HG02588 (cell line): ENCODE data around the gene BUD23.
"Not testable (repeated sequence)": the region's sequence is repeated elsewhere in the genome, so short reads cannot be mapped to it uniquely, and the experiment has no call there.

Source experiments
- ATAC-seq: cut with Tn5 transposase; IDR thresholded peaks from one replicate; pipeline ENCODE4 v1.9.1; 2021; ENCODE audit warnings: mild to moderate bottlenecking, moderate library complexity; ENCODE audit not compliant: unreplicated experiment

BUD23 gene, protein sequence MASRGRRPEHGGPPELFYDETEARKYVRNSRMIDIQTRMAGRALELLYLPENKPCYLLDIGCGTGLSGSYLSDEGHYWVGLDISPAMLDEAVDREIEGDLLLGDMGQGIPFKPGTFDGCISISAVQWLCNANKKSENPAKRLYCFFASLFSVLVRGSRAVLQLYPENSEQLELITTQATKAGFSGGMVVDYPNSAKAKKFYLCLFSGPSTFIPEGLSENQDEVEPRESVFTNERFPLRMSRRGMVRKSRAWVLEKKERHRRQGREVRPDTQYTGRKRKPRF

DNA sequence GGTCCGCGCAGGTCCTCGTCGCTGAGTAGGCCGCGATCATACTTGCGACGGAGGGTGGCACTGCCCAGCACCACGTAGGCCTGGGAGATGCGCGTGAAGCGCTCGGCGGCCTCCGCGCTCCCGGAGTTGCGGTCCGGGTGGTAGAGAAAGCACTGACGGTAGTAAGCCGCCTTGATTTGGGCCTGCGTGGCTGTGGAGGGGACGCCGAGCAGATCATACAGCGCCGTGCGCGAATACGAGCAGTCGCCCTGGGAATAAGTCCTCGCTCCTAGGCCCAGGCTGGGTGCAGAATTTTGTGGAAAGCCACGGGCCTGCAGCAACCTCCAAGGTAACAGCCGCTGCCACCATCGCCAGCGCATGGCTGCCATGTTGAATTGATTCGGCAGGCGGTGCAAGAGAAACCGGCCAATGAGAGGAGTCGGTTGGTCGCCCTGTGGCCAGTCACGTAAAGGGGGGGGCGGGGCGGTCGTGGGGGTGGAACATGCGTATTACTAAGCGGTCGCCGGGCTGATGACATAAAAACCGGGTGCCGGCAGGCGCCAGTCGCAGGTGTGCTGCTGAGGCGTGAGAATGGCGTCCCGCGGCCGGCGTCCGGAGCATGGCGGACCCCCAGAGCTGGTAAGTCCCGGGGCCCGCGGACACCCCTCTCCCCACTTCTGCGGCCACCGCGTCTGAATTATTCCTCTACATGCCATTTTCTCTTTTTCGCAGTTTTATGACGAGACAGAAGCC lies at the start of gene BUD23, which contains the start of gene DNAJC30:
Gene BUD23, plus strand, starts transcription at position 542 of the 732 bp plus-strand sequence. Its CDS starts 29 bp downstream, at position 571.
Gene DNAJC30, minus strand, starts transcription at position 398 of the 732 bp plus-strand sequence. Its CDS starts 30 bp downstream, at position 368.
- ATAC-seq, result peak; percentile 88

- ATAC-seq, result no peak
Measured at GRCh38 chr7:73633844-73634243, 49.6 kb upstream of the BUD23 start.

DNA sequence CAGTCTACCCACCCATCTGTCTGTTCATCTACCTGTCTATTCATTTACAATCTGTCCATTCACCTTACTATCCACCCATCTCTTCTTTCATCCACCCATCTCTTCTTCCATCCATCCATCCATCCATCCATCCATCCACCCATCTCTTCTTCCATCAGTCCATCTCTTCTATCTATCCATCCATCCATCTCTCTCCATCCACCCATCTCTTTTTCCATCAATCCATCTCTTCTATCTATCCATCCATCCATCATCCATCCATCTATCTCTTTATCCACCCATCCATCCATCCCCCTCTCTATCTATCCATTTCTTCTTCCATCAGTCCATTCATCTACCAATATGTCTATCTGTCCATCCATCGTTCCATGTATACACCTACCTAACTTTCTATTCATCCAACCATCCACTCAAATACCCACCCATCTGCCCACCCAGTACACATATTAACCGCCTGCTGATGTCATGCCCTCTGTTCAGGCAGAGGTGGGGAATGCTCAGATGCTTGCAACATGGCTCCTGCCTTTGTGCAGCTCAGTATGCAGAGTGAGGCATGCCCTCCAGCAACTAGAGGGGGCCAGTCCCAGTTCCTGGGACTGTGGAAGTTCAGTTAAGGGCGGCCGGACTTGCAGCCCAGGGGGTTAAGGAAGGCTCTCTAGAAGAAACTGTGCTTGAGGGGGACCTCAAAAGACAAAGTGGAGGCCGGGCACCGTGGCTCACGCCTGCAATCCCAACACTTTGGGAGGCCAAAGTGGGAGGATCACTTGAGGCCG lies 47.8 kb upstream of the BUD23 start:
- no peak for ATAC-seq

- ATAC-seq, result no peak
Measured at GRCh38 chr7:73638911-73639310, 44.5 kb upstream of the BUD23 start.

DNA sequence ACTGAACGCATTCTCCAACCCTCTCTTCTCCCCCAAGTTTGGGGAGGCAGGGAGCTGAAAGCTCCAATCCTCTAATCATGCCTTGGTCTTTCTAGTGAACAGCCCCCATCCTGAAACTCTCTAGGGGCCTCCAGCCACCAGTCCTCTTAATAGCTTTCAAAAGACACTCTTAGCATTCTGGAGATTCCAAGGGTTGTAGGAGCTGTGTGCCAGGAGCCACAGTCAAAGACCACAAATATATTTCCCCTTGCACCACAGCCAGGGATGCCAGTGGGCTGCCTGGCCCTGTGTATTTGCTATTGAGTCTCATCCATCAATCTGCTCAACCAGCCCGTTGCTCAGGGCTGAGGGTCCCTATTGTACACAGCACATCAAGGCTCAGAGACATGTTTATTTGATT lies 40.6 kb upstream of the BUD23 start:
- no peak for ATAC-seq

GRCh38 chr7:73644688-73645286 lies 38.6 kb upstream of the BUD23 start:
- no peak for ATAC-seq

GRCh38 chr7:73645643-73646174 lies 37.7 kb upstream of the BUD23 start:
- ATAC-seq, result no peak

GRCh38 chr7:73646785-73647724 lies 36.3 kb upstream of the BUD23 start:
- no peak for ATAC-seq

DNA sequence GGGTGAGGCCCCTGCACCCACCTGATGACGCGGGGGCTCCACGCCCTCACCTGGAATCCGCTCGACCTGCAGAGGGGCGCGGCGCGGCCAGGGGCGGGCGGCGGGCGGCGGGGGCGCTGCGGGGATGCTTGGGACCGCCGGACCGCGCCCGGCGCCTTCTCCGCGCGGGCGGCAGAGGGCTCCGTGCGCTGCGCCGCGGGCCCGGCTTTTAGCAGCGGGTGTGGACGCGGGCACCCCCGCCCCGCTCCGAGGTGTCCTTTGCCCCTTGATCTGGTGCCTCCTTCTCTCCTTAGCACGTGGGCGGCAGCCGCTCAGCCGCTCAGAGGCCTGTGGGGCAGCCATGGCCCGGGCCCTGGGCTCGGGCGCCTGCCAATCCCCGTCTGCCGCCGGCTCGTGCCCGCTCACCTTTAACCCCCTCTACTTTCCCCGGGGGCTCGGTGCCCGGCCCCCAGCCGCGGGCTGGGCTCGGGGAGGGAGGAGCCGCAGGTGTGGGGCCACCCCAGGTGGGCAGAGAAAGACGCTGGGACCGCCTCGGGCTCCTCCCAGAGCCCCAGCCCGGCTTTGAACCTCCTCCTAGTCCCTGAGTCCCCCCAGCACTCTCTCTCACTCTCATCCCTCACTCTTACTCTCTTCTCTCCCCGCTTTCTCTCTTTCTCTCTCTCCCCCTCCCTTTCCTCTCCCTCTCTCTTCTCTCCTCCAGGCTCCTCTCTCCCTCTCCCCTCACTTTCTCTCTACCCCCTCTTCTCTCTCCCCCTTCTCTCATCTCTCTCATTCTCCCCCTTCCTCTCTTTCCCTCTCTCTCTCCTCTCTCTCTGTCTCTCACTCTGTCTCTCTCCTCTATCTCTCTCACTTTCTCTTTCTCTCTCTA lies 35.4 kb upstream of the BUD23 start:
- no peak for ATAC-seq

DNA sequence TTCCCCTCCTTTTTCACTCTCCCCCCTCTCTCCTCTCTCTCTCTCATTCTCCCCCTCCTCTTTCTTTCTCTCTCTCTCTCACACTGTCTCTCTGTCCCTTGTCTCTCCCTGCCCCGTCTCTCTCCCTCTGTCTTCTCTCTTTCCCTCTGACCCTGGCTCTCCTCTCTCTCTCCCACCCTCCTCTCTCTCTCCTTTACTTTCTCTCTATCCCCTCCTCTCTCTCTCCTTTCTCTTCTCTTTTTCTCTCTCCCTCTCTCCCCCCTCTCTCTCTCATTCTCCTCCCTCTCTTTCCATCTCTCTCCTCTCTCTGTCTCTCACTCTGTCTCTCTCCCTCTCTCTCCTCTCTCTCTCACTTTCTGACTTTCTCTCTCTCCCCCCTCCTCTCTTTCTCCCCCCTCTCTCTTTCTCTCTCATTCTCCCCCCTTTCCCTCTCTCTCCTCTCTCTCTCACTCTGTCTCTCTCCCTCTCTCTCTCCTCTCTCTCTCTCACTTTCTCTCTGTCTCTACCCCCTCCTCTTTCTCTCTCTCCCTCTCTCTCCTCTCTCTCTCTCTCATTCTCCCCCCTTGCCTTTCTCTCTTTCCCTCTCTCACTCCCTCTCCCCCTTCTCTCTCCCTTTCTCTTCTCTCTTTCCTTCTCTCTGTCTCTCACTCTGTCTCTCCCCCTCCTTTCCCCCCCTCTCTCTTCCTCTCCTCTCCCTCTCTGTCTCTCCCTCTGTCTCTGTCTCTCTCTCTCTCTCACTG lies 34.6 kb upstream of the BUD23 start:
- no peak for ATAC-seq

GRCh38 chr7:73649576-73649975 lies 33.8 kb upstream of the BUD23 start:
- no peak for ATAC-seq

DNA sequence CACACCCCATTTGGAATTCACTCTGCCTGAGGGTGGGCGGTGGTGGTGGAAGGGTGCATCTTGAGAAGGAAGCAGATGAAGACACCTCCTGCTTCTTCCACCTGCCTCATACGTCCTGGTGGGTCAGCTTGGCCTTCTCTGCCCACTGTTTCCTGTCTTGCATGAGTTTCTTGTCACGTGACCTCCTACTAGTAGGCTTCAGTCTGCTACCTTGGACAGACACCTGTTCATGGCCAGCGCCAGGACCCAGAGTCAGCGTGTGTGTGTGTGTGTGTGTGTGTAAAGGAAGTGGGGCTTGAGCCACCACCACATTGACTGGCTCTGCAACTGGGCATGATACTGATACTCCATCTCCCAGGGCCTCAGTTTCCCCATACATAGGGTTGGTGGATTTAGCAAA lies 32.9 kb upstream of the BUD23 start:
- no peak for ATAC-seq

DNA sequence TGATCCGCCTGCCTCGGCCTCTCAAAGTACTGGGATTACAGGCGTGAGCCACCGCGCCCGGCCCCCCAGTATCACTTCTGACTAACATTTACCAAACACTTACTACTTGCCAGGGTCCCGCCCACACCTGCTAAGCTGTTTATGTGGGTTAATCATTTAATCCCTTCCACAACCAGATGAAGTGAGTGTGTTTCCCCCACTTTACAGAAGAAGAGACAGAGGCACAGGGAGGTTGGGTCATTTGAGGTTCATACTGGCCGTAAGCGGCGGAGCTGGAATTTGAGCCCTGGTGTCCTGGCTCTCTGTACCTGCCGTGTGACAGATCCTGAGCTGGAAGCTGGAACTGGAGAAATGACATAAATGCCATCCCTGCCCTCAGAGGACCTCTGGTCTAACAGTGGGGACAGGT lies 30.9 kb upstream of the BUD23 start:
- ATAC-seq, result no peak

DNA sequence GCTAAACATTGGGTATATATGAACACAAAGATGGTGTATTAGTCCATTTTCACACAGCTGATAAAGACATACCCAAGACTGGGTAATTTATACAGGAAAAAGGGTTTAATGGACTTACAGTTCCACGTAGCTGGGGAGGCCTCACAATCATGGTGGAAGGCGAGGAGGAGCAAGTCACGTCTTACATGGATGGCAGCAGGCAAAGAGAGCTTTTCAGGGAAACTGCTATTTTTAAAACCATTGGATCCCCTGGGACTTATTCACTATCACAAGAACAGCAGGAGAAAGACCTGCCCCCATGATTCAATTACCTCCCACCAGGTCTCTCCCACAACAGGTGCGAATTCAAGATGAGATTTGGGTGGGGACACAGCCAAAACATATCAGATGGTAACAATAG lies 28.1 kb upstream of the BUD23 start:
- not testable (repeated sequence) for ATAC-seq

DNA sequence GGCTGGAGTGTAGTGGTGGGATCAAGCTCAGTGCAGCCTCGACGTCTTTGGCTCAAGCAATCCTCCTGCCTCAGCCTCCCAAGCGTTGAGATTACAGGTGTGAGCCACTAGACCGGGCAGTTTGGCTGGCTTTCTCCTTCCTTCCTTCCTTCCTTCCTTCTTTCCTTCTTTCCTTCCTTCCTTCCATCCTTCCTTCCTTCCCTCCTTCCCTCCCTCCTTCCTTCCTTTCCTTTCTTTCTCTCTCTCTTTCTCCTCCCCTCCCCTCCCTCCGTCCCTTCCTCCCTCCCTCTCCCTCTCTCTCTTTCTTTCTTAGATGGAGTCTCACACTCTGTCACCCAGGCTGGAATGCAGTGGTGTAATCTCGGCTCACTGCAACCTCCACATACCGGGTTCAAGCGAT lies 23.4 kb upstream of the BUD23 start:
- no peak for ATAC-seq

DNA sequence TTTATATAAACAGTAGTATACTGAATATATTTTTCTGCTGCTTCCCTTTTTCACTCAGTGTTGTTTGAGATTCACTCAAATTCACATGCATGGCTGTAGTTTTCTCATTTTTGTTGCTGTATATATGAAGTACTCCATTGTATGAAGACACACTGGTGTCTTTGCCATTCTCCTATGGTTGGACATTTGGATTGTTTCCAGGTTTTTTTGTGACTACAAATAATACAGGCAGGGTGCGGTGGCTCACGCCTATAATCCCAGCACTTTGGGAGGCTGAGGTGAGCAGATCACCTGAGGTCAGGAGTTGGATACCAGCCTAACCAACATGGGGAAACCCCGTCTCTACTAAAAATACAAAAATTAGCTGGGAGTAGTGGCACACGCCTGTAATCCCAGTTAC lies 22.8 kb upstream of the BUD23 start:
- ATAC-seq, result not testable (repeated sequence)

DNA sequence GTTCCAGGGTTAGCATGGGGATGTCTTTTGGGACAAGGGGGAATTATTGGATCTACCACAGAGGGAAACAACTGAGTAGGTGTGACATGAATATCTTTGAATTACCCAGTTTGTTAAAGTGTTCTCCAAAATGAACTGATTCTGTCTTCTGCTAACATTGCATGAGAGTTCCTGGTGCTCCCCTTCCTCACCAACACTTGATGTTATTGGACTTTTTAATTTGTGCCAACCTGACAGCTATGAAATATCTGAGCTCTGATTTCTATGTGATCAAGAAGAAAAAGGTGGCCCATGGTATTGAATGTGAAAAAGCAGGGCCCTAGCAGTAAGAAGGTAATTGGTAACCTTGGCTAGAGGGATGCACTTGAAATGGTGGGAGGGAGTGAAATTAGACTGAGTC lies 20.4 kb upstream of the BUD23 start:
- ATAC-seq, result no peak
